Endodermal cell (in vitro differentiated cells): ENCODE results near the gene SLC35F1. TPM values are rescaled to one million over a fixed set of nuclear protein-coding genes. Genes with fewer than 3 reads are reported as not detected.

ENCODE experiments used
- DNase-seq: peaks from one replicate; pipeline ENCODE4 v3.0.0-alpha.2; 2017
- H3K27ac ChIP-seq: 2 replicates; pipeline ENCODE4 v1.5.1; 2013; ENCODE audit warnings: mild to moderate bottlenecking, low read depth, low read length, moderate library complexity
- H3K27me3 ChIP-seq: 2 replicates; pipeline ENCODE4 v1.6.1; 2013; ENCODE audit warnings: mild to moderate bottlenecking, low read length, moderate library complexity; ENCODE audit not compliant: insufficient read depth, control insufficient read depth, poor library complexity, severe bottlenecking
- H3K36me3 ChIP-seq: 2 replicates; pipeline ENCODE4 v1.7.0; 2013; ENCODE audit warnings: mild to moderate bottlenecking, low read length, moderate library complexity; ENCODE audit not compliant: control insufficient read depth, insufficient read depth
- H3K4me1 ChIP-seq: one replicate; pipeline ENCODE4 v1.7.0; 2013; ENCODE audit warnings: low read length; ENCODE audit not compliant: control insufficient read depth, insufficient read depth
- H3K4me3 ChIP-seq: 2 replicates; pipeline ENCODE4 v1.5.1; 2013; ENCODE audit warnings: mild to moderate bottlenecking, low read length, moderate library complexity
- H3K9ac ChIP-seq: 2 replicates; pipeline ENCODE4 v1.6.1; 2013; ENCODE audit warnings: mild to moderate bottlenecking, low read length, moderate library complexity; ENCODE audit not compliant: poor library complexity, severe bottlenecking; ENCODE audit errors: extremely low read depth
- H3K9me3 ChIP-seq: 2 replicates; pipeline ENCODE4 v1.6.1; 2013; ENCODE audit warnings: mild to moderate bottlenecking, low read length, moderate library complexity; ENCODE audit not compliant: control insufficient read depth
- H3K27ac Mint-ChIP-seq: 2 replicates; pipeline ENCODE4 v1.8.0; 2020; ENCODE audit warnings: mixed read lengths
- H3K27me3 Mint-ChIP-seq: 2 replicates; pipeline ENCODE4 v1.8.0; 2021; ENCODE audit warnings: mild to moderate bottlenecking, mixed read lengths; ENCODE audit not compliant: insufficient read depth
- H3K36me3 Mint-ChIP-seq: 2 replicates; pipeline ENCODE4 v1.8.0; 2020; ENCODE audit warnings: low read depth, mixed read lengths
- H3K4me1 Mint-ChIP-seq: 2 replicates; pipeline ENCODE4 v1.8.0; 2020; ENCODE audit warnings: mixed read lengths
- H3K4me3 Mint-ChIP-seq: 2 replicates; pipeline ENCODE4 v1.8.0; 2020; ENCODE audit warnings: mild to moderate bottlenecking, moderate library complexity, mixed read lengths
- H3K9me3 Mint-ChIP-seq: 2 replicates; pipeline ENCODE4 v1.8.0; 2020; ENCODE audit warnings: mild to moderate bottlenecking, mixed read lengths
- CTCF ChIP-seq: fragments of 200-600 bp; sonication (generic); conservative IDR thresholded peaks from 2 replicates; pipeline ENCODE4 v1.5.0; 2021; ENCODE audit warnings: antibody characterized with exemption, mild to moderate bottlenecking
- WGBS, 2 experiments: methylation state at CpG; one replicate each; pipeline versions ENCODE4 v1.1.5 to v1.1.7; 2013; ENCODE audit warnings: missing lambda C conversion rate in 2 of 2, mixed read lengths in 1 of 2; ENCODE audit not compliant: insufficient coverage in 1 of 2, insufficient read length in 1 of 2; 5-methylcytosine and 5-hydroxymethylcytosine counted together
- total RNA-seq, 2 donors: library from RNA; stranded (reverse); fragmentation: NEBNext Ultra II Directional in 1 of 2; extraction: Animal tissue kit (Norgen Biotek cat#: 25700) in 1 of 2; gene quantifications; 2 replicates in 1 of 2; 3 replicates in 1 of 2; pipeline ENCODE4 v1.2.1, GENCODE V29; 2021

Gene SLC35F1
- total RNA-seq, 2 donors from 2014 or later, result 6.7 to 12.8 TPM

- no peaks in the 10 kb centered on the region for H3K4me1 Mint-ChIP-seq
- Histone ChIP-seq H3K27me3 (no peaks in the 10 kb centered on the region), H3K4me3 (no peak overlapping the region), H3K9me3 (no peaks in the 10 kb centered on the region), H3K9ac (no peak overlapping the region), H3K4me1 (no peaks in the 10 kb centered on the region), H3K27ac (no peak overlapping the region), H3K36me3 (no peaks in the 10 kb centered on the region)
- no peaks in the 10 kb centered on the region for H3K9me3 Mint-ChIP-seq
- DNase-seq, result no peak
- no peaks in the 10 kb centered on the region for H3K27me3 Mint-ChIP-seq
- H3K27ac Mint-ChIP-seq, result no peak overlapping the region
- WGBS, 2 experiments, result 96% methylated on average over 2 of the region's 2 CpGs
- H3K36me3 Mint-ChIP-seq, result no peaks in the 10 kb centered on the region
- no peak for TF ChIP-seq CTCF
- H3K4me3 Mint-ChIP-seq, result no peak overlapping the region
Observed at GRCh38 chr6:118134206-118134605, 227.1 kb downstream of the SLC35F1 start.

GRCh38 chr6:118134736-118135135, 227.7 kb downstream of the SLC35F1 start:
- Mint-ChIP-seq H3K9me3 (no peaks in the 10 kb centered on the region), H3K4me3 (no peak overlapping the region), H3K27me3 (no peaks in the 10 kb centered on the region), H3K36me3 (no peaks in the 10 kb centered on the region), H3K27ac (no peak overlapping the region), H3K4me1 (no peaks in the 10 kb centered on the region)
- no peak overlapping the region for H3K27ac ChIP-seq
- 87 to 92% methylated on average over 3 to 5 of the region's 5 CpGs for WGBS, 2 experiments
- no peak overlapping the region for H3K4me3 ChIP-seq
- no peaks in the 10 kb centered on the region for H3K9me3 ChIP-seq
- no peaks in the 10 kb centered on the region for H3K36me3 ChIP-seq
- no peak for DNase-seq
- no peaks in the 10 kb centered on the region for H3K27me3 ChIP-seq
- H3K9ac ChIP-seq, result no peak overlapping the region
- no peak for TF ChIP-seq CTCF
- no peaks in the 10 kb centered on the region for H3K4me1 ChIP-seq

GRCh38 chr6:118135371-118135770, 228.3 kb downstream of the SLC35F1 start:
- H3K27me3 ChIP-seq, result no peaks in the 10 kb centered on the region
- no peak overlapping the region for H3K9ac ChIP-seq
- H3K4me3 Mint-ChIP-seq, result no peak overlapping the region
- no peaks in the 10 kb centered on the region for H3K4me1 Mint-ChIP-seq
- WGBS, 2 experiments, result 80 to 98% methylated on average over 1 to 2 of the region's 2 CpGs
- TF ChIP-seq CTCF, result no peak
- H3K27ac Mint-ChIP-seq, result no peak overlapping the region
- H3K36me3 Mint-ChIP-seq, result no peaks in the 10 kb centered on the region
- H3K4me3 ChIP-seq, result no peak overlapping the region
- no peaks in the 10 kb centered on the region for H3K4me1 ChIP-seq
- no peaks in the 10 kb centered on the region for H3K36me3 ChIP-seq
- no peaks in the 10 kb centered on the region for H3K9me3 ChIP-seq
- no peaks in the 10 kb centered on the region for H3K9me3 Mint-ChIP-seq
- no peak overlapping the region for H3K27ac ChIP-seq
- DNase-seq, result no peak
- H3K27me3 Mint-ChIP-seq, result no peaks in the 10 kb centered on the region
